ENCODE data around the gene BSND.

The BSND gene

DNA sequence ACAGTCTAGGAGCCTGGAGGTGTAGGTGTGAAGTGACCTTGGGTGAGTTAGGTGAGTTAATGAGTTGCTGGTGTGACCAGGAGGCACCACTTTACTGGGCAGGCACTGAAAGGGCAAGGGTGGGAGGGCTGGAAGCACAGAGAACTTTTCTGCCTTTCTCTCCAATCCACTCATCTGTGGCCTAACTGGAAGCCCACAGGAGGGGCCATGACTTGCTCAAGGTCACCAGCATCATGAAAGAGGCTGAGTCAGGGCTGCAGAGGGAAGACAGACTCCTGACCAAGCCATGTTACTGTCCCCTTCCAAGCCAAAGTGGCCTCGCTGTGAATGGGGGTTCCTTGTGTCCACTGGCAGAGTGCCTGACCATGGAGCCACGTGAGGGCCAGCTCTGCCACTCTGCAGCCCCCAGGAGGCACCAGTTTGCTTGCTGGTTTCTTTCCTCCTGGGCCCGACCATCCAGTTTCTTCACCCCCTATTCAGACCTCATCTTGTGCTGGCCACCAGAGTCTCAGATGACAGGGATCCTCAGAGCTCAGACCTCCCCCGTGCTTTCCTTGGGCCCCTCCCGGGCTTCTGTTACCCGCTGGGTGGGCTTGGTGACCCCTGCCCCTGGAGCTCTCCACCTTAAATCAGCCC lies 4.3 kb upstream of the BSND start:
- DNase-seq = no peak

DNA sequence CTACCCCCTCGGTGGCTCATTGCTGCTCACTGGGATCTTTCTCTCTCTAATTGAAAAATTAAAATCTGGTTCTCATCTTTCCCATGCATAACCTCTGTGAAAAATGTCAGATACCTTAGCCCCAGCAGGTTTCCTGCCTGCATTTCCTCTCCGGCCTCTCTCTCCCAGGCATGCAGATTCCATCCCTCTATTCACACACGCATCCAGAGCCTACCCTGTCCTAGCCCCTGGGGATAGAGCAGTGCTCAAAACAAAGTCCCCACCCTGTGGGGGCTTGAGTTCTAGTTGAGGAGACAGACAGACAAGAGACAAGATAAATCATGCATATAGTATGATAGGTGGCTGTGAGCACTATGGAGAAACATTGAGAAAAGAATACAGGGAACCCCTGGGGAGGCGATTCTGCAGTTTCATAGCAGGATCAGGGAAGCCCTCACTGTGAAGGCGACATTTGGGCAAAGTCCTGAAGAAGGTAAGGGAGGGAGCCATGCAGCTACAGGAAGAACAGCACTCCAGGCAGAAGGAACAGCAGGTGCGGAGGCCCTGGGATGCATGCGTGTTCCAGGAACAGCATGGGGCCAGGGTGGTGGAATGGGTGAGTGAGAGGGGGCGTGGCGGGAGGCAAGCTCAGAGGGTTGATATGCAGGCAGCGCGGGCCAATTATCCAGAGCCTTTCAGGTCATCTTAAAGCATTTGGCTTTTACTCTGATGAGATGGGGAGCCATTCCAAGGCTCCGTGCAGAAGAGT lies 3.5 kb upstream of the BSND start:
- DNase-seq = no peak

DNA sequence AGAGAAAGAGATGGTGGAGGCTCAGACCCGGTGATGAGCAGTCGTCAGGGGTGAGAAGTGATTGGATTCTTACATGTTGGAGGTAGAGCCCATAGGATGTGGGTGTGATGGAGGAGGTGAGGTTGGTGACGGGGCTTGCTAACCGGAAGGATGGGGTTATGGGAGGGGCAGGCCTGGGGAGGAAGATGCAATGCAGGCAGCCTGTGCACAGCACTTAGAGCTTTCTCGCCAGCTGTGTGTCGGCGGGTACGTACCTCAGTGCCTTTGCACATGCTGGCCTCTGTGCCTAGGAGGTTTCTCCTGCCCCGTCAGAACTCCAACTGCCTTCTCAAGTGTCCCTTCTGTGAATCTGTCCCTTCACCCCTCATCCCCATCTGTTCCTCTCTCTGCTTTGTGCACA lies 2.9 kb upstream of the BSND start:
- DNase-seq = no peak

DNA sequence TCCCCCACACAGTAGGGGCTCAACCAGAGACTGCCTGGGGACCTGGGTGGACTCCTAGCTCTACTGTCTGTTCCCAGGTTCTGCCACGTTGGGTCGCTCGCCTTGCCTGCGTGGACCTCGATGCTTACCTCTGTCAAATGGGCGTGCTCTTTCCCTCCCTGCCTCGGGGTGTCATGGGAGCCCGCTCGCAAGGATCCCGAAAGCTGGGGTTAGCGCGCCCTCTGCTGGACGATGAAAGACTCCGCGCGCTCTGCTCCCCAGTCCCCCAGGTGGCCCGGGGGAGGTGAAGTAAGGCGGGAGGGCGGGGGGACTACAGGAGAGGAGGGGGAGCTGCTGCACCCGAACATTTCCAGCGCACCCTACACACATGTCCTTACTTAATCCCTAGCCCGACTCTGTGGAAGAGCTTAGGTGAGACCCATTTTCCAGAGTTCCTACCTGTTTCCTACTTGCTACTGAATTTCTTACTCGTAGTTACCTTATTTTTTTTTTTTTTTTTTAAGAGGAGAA lies 2.3 kb upstream of the BSND start:
- peak; percentile 11 to 40 for DNase-seq

DNA sequence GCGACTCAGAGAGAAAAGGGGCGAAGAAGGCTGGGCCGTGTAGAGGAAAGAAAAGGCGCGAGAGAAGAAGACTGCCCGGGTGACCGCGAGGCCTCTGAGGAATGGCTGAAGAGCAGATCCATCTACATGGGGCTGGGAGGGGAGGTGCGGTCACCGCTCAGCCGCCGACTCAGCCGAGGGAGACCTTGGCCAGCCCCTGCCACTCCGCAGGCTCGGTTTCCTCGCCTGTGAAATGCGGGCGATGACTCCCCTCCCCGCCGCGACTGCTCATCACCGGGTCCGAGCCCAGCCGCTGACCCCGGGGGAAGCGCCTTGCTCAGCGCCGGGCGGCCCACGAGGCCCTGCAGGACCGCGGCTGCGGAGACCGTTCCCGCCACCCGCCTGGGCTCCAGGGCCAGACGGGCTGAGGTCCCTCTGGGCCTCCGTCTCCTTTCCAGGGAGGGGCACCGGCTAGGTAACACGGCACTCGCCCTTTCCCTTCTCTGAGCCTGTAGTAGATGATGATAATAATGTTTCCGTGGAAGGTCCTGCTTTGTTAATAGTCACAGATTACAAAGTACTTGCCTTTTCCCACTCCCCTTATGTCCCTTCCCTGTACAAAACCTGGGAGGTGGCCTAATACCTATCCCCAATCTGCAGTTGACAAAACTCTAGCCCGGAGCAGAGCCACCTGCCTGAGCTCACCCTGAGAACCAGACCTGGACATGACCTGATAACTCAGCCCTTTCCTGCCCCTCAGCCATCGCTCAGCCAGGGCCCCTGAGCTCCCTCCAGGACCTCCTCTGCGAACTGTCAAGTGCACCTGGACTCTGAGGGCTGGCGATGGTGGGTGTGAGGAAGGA lies 1.6 kb upstream of the BSND start:
- DNase-seq = no peak

DNA sequence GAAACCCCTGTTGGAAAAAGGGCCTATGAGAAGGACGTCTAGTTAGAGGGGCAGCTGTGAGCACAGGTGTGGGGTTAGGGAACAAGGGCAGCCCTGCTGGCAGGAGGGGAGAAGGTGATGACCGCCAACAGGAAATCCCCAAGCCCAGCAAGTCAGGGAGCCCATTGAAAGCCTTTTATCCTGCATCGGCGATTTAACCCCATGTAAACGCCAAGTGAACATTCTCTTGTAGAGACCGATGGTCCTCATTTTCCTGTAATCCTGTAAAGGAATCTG lies 1.1 kb upstream of the BSND start:
- no peak for DNase-seq

DNA sequence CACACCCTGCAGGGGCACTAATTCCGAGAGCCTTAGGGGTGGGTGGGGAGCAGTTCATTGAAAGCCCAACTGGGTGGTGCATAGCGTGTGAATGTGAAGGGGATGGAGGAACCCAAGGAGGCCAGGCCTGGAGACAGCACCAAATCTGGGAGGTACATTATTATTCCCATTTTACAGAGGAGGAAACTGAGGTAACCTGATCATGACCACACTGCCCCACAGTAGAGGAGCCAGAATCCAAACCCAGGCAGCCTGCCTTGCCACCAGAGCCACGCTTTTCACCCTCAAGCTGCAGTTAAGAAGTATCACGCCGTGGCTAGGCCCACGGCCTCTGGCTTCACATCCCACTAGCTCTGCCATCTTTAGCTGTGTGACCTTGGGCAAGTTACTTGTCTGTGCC lies 633 bp upstream of the BSND start:
- no peak for DNase-seq

DNA sequence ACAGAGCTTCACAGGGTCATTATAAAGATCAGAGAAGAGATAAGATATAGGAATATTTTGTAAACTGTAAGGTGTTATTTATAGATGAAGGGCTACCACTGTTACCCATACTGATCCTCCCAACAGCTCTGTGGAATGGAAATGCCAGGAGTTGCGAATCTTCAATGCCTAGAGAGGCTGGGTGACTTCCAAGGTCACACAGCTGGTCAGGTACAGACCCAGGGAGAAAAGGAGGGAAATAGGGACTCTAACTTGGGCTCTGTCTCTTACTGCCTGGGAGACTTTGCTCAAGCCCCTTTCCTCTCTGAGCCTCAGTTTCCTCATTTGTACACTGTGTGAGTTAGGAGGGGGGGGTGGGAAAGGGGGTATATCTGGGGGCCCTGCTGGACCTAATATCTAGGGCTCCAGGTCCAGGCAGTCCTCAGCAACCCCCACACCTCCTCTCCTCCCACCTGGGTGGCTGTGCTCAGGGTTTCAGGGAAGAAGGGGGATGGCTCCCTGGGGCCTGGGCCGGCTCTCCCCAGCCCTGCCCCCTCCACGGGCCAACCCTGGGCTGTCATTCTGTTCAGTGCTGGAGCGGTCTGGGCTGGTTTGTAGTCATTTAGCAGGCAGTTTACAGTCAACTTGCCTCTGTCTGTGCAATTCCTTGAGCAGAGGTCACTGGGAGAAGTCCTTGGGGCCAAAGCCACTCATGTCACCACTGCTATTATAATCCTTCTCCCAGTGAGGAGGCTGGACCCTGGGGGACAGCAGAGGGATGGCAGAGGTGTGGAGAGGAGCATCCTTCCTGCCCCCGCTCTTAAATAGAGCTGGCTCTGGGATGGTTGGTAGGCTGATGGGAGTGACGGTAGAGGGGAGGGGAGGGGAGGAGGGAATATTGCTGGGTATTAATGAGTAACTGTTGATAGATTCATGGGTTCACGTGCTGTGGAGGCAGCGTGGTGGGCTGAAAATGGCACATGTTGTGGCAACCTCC lies 1.7 kb downstream of the BSND start:
- no peak for DNase-seq

DNA sequence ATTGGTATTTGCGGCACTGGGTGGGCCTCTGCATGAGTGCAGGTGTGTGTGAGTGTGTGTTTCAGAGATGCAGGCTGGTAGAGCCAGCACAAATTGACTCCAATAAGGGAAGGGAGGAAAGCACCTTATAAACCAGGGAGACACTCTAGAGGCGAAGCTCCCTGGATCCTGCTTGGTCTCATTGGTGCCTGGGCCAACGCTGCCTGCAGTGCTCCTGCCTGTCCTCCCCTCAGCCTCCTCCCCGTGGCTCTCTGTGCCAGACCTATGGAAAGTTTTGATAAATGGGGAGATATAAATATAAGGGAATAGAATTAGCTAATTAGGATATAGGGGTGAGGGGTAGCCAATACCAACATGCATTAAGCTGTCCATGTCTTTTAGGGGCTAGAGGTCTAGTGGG lies 2.6 kb downstream of the BSND start:
- DNase-seq = no peak

DNA sequence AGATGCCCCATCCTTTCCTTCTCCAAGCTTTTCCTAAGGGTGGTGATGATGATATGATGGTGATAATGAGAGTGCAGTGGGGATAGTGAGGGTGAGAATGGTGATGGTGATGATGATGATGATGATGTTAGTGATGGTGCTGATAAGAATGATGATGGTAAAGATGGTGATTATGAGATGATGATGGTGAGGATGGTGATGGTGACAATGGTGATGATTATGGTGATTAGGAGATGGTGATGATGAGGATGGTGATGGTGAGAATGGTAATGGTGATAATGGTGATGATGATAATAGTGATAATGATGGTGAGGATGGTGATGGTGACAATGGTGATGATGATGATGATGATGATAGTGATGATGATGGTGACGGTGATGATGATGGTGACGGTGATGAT lies 4.0 kb downstream of the BSND start:
- no peak for DNase-seq

DNA sequence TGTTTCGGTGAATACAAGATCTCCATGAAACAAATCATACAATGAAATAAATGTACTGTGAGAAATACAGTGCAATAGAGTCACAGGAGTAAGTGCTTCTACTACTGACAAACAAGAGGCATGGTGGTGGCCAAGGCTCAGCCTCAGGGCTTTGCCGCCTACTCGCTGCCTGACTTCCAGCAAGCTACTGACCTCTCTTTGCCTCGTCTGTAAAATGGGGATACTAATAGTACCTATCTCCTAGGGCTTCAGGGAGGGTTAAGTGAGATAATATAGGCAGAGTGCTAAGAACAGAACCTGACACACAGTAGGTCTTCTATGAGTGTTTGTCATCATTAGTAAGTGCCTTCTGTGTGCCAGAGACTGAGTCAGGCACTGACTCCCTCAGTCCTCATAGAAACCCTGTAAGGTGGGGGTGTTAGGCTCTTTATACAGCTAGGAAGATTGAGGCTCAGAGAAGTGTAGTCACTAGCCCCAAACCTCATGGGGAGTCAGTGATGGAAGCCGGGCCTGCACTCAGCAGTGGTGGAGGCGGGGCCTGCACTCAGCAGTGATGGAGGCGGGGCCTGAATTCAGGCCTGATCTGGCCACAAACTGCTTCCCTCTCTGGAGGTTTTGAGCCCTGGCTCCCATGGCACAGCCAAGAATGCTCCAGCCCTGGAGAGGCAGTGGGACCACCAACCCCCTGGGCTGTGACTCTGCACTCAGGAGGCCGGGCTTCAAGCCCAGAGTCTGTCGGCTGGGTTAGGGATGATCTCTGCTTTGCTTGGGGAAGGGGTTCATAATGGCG lies 6.8 kb downstream of the BSND start:
- DNase-seq = no peak

DNA sequence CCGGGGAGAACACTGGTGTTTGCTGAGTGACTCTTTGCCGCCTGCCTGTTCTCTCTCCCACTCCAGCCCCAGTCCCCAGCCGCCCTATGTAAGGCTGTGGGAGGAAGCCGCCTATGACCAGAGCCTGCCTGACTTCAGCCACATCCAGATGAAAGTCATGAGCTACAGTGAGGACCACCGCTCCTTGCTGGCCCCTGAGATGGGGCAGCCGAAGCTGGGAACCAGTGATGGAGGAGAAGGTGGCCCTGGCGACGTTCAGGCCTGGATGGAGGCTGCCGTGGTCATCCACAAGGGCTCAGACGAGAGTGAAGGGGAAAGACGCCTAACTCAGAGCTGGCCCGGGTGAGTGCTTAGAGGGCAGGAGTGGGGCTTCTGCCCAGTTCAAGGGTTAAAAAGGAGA lies 8.2 kb downstream of the BSND start:
- no peak for DNase-seq

DNA sequence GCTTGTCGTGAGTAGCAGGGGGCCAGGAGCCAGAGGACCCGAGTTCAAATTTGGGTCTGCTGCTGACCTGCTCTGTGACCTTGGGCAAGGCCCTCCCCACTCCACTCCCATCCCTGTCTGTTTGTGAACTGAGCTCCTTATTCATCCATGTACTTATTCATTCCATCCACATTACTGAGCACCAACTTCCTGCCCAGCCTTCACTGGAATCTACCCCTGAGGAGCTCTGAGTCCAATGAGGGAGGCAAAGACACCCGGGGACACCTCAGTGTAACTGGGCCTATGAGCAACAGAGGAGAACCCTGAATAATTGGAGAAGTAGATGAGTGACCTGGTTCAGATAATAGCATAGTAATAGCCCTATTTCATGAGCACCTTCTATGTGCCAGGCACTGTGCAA lies 8.9 kb downstream of the BSND start:
- no peak for DNase-seq

DNA sequence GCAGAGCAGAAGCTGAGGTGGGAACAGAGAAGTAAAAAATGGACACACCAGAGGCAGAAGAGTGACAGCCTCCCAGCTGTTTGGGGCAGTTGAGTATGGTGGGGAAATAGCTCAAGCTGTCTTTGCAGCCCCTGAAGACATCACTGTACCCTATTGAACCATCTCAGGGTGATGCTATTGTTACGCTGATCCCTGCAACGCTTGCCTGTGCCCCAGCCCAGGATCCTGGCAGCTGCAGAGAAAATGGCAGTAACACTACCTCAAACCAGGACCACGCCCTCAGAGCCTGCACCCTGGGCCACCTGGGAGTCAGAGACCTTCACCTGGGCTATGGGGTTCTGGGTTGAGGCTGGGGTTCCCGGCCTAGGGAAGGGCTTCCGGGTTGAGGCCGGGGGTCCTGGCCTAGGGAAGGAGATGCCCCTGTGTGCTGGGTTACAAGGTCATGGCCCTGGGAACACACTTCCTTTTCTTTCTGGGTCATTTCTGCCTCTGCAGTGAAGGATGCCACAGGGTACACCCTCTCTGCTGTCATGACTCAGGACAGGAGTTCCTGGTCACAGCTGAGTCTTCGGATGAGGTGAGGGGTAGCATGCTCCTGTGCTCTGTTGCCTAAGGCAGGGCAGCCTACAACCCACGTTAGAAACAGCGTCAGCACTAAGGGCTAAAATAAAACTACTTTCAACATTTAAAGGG lies 11.6 kb downstream of the BSND start:
- no peak for DNase-seq

DNA sequence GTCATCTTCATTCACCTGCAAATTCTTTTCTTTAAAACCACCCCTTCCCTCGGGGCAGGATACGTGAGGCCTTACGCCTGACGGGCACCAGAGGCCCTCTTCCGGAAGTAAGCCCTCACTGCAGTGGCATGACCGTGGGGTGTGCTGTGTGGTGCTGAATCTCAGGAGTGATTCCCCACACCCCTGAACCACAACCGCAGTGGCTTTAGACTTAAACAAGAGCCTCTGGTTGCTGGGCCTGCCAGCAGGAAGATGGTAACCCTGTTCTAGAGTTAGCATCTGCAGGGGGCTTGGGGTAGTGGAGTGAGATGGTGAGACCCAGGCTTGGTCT lies 12.1 kb downstream of the BSND start:
- no peak for DNase-seq

DNA sequence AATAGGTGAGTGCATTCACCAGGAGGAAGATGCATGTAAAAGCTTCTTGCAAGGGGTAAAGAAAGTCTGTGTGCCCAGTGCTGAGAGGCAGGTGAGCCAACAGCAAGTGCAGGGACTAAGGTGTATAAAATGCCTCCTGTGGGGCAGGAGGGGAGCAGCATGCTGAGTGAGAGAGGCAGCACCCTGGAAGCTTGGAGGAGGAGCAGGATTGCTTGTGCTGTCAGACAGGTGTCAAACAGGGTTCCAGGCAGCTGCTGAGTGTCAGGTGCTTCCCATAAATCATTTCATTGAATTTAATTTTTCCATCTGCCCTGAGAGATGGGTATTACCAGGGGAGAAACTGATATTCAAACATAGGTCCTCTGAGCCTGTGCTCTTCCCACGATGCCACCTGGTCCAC lies 13.9 kb downstream of the BSND start:
- no peak for DNase-seq

DNA sequence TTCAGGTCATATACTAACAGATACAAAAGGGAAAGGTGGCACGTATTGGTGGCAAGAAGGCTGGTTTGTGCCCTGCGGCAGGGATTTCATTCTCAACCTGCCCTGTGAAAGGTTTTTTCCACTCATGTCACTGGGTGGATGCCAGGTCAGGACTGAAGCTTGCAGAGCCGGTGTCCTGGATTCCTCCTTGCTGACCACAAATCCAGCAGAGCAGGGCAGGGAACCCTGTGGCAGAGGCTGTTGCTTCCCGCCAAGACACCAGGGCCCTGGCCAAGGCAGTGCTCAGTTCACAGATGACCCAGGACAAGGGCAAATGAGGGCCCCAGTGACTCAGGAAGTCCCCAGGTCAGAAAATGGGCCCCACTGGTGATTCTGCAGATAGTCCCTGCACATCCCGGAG lies 16.4 kb downstream of the BSND start:
- no peak for DNase-seq

DNA sequence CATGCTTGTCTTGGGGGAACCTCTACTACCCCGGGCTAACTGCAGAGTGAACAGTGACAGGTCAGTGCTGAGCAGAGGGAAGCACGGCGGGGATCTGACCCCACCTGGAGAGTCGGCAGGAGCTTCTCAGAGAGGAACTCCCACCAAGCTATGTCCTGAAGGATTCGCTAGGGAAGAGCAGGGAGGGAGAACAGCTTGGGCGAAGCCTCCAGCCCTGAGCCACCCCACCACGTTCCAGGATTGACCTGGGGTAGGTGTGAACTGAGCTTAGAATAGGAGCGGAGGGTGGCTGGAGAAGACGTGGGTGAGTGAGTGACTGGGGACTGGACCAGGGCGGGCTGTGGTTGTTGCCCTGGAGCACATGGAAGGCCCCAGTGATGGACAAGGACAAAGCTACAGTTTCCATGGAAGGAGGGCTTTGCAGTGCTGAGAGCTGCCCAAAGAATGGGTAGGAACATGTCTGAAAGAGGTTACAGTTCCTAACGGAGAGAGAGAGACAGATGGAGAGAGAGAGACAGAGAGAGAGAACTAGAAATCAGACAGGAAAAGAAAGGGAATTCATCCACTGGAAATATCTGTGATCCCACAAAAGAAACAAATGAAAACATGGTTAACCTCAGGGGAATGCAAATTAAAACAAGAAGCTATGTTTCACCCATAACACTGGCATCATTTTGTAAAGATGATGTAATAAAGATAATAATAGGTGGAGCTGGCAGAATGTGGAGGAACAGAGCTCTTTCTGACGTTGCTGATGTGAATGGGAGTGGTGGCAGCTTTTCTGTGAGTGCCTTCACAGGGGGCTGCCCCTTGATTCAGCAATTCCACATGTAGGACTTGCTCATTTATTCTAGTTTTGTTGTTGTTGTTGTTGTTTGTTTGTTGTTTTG lies 17.2 kb downstream of the BSND start:
- DNase-seq = no peak

DNA sequence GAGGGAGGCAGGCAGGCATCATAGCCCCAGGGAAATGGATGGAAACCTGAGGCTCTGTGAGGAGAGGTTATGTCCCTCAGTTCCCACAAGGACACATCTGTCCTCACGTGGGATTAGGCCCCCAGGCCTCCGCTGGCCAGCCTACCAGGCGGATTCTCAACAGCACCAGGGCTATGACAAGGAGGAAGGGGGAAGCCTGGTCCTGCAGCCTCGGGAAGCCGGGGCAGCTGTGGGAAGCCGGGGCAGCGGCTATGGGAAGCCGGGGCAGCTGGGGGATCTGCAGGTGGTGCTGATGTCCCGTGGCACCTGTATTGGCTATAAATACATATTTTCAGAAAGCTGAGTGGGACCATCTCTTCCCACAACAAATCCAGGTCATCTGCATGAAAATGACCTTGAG lies 19.7 kb downstream of the BSND start:
- DNase-seq = no peak

DNA sequence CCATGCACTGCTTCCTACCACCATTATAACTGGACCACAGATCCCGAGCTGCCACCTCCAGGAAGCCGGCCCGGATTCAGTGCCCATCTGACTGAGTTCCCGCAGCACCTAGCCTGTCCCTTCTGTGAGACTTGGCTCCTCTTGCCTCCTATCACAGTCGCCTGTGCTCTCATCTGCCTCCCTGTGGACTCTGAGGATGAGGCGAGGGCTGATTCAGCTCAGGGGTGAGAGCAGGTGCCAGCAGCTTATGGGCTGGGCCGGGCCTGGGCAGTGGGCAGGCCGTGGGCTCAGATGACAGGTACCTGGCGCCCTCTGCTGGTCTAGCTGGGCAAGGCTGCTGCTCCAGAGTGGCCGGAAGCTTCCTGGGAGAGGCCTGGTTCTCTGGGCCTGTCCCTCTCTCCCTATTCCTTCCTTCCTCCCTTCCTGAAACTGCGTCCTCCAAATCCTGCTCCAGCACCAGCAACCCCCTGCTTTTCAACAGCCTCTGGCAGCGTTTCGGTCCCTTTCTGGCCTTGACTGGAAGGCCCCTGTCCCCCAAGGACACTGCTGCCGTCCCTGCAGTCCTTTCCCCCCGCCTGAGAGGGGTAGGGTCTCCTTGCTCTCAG lies 23.3 kb downstream of the BSND start:
- DNase-seq = peak; percentile 14 to 22

All from bone marrow (tissue), 2 donors.